AG04449 (cell line): ENCODE measurements around the gene GPR108.

ENCODE experiments used
- CTCF ChIA-PET: fragments of 350-600 bp; formaldehyde crosslinking; extraction: SDS; loops from one replicate; lab custom pipeline; 2021; ENCODE audit warnings: antibody characterized with exemption; lab: Yijun Ruan, JAX
- POLR2A ChIA-PET: fragments of 400-600, 350-600 bp; formaldehyde crosslinking; extraction: SDS; loops from one replicate; lab custom pipeline; 2020; ENCODE audit warnings: antibody characterized with exemption, inconsistent platforms; lab: Yijun Ruan, JAX
- DNase-seq: peaks from one replicate; pipeline ENCODE4 v3.0.0-alpha.2; 2010; ENCODE audit warnings: low read depth, low spot score
- H3K4me3 ChIP-seq: 2 replicates; pipeline ENCODE4 v1.5.1; 2011; ENCODE audit warnings: low read depth, mild to moderate bottlenecking, control low read depth, low read length
- TF ChIP-seq, protein P1 (sequence below): IDR thresholded peaks from one replicate; pipeline ENCODE4 v1.5.1; 2011; ENCODE audit warnings: mild to moderate bottlenecking, moderate library complexity, low read length, control low read depth, inconsistent platforms; ENCODE audit not compliant: insufficient read depth; ENCODE audit errors: missing control alignments

Gene GPR108

DNA sequence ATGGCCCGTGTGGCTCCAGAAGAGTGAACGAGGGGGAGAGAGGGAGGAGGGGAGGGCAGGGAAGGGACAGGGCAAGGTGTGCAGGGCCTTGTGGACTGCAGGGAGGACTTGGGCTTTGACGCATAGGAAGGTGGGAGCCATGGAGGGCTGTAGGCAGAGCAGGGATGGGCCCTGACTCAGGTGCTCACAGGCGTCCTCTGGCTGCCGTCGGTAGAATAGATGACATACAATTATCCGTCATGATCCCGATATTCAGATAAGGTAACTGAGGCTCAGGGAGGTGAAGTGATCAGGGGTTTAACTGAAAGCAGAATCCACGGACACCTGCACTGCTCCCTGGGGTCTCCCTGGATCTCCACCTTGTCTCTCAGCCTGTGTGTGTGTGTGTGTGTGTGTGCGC, 20.3 kb downstream of the GPR108 start:
- TF ChIP-seq, protein P1, sequence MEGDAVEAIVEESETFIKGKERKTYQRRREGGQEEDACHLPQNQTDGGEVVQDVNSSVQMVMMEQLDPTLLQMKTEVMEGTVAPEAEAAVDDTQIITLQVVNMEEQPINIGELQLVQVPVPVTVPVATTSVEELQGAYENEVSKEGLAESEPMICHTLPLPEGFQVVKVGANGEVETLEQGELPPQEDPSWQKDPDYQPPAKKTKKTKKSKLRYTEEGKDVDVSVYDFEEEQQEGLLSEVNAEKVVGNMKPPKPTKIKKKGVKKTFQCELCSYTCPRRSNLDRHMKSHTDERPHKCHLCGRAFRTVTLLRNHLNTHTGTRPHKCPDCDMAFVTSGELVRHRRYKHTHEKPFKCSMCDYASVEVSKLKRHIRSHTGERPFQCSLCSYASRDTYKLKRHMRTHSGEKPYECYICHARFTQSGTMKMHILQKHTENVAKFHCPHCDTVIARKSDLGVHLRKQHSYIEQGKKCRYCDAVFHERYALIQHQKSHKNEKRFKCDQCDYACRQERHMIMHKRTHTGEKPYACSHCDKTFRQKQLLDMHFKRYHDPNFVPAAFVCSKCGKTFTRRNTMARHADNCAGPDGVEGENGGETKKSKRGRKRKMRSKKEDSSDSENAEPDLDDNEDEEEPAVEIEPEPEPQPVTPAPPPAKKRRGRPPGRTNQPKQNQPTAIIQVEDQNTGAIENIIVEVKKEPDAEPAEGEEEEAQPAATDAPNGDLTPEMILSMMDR: no peak
- CTCF ChIA-PET: no interaction called here

GRCh38 chr19:6716610-6716970, 20.8 kb downstream of the GPR108 start:
- no peak overlapping the region for H3K4me3 ChIP-seq
- TF ChIP-seq, protein P1: no peak
- POLR2A ChIA-PET: no interaction called here
- no peak for DNase-seq
- CTCF ChIA-PET: no interaction called here

More for the DNA sequence above, 20.3 kb downstream of the GPR108 start:
- POLR2A ChIA-PET: no interaction called here
- DNase-seq: no peak
- no peak overlapping the region for H3K4me3 ChIP-seq

DNA sequence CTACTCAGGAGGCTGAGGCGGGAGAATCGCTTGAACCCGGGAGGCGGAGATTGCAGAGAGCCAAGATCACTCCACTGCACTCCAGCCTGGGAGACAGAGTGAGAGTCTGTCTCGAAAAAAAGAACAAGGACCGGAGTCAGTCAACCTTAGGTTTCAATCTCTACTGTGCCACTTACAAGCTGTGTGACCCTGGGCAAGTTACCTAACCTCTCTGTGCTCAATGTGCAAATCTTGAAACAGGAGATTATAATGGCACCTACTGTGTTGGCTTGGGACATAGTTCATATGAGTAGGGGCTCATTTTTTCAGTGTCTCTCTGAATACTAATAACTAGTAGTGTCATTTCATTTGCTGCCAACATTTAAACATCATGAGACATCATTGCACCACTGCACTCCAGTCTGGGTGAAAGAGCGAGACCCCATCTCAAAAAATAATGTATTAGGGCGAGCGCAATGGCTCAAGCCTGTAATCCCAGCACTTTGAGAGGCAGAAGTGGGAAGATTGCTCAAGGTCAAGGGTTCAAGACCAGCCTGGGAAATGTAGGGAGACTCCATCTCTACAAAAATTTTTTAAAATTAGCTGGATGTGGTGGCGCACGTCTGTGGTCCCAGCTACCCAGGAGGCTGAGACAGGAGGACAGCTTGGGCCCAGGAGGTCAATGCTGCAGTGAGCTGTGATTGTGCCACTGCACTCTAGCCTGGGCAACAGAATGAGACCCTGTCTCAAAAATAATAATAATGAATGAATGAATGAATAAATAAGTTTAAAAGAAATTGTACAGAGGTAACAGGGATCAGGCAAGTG, 22.4 kb downstream of the GPR108 start:
- CTCF ChIA-PET: interaction anchor here (0.7 kb wide), 1 partner anchor 197 kb away, joined by 3 read pairs; no protein-coding TSS in a partner anchor
- no peak overlapping the region for H3K4me3 ChIP-seq
- TF ChIP-seq, protein P1: no peak
- no peak for DNase-seq
- POLR2A ChIA-PET: no interaction called here

GRCh38 chr19:6713773-6714692, 23.3 kb downstream of the GPR108 start:
- no peak overlapping the region for H3K4me3 ChIP-seq
- TF ChIP-seq, protein P1: no peak
- no peak for DNase-seq
- ChIA-PET POLR2A (no interaction called here), CTCF (no interaction called here)

- CTCF ChIA-PET: no interaction called here
- no peak for DNase-seq
- H3K4me3 ChIP-seq: no peak overlapping the region
- POLR2A ChIA-PET: no interaction called here
- TF ChIP-seq, protein P1: no peak
These were observed 24.4 kb downstream of the GPR108 start for GRCh38 chr19:6712692-6713670.
